SK-N-SH treated with all-trans-retinoic acid at 6 μM for 48 hours (cell line): ENCODE data around the gene NOP56.

Experiments used
- ARNTL ChIP-seq: fragments of 450-650 bp; formaldehyde crosslinking; IDR thresholded peaks from 2 replicates; pipeline ENCODE4 v1.5.0; 2020; ENCODE audit warnings: low read depth, mild to moderate bottlenecking, moderate library complexity, borderline replicate concordance
- BACH2 ChIP-seq: fragments of 250-450 bp; sonication (Bioruptor Pico); IDR thresholded peaks from 2 replicates; pipeline ENCODE4 v1.9.0; 2021; ENCODE audit warnings: mild to moderate bottlenecking, borderline replicate concordance
- PATZ1 ChIP-seq: fragments of 250-450 bp; sonication (Bioruptor Pico); IDR thresholded peaks from 2 replicates; pipeline ENCODE4 v1.8.0; 2020; ENCODE audit warnings: mild to moderate bottlenecking, moderate library complexity, borderline replicate concordance
- POU6F1 ChIP-seq: fragments of 250-450 bp; sonication (Bioruptor Pico); IDR thresholded peaks from 2 replicates; pipeline ENCODE4 v1.8.0; 2021; ENCODE audit warnings: low read depth, mild to moderate bottlenecking, moderate library complexity, borderline replicate concordance
- PPARA ChIP-seq: fragments of 250-450 bp; sonication (Bioruptor Pico); IDR thresholded peaks from 2 replicates; pipeline ENCODE4 v1.5.0; 2020; ENCODE audit warnings: mild to moderate bottlenecking, borderline replicate concordance
- RARB ChIP-seq: fragments of 250-450 bp; sonication (Bioruptor Pico); IDR thresholded peaks from 2 replicates; pipeline ENCODE4 v1.8.0; 2021; ENCODE audit warnings: mild to moderate bottlenecking, moderate library complexity
- TSHZ2 ChIP-seq: fragments of 250-450 bp; sonication (Bioruptor Pico); IDR thresholded peaks from 2 replicates; pipeline ENCODE4 v1.5.0; 2020; ENCODE audit warnings: mild to moderate bottlenecking, moderate library complexity
- ZC3H10 ChIP-seq: fragments of 250-450 bp; sonication (Bioruptor Pico); IDR thresholded peaks from 2 replicates; pipeline ENCODE4 v1.5.1; 2021; ENCODE audit warnings: mild to moderate bottlenecking, moderate library complexity
- ZFP3 ChIP-seq: fragments of 250-450 bp; sonication (Bioruptor Pico); IDR thresholded peaks from 2 replicates; pipeline ENCODE4 v1.5.0; 2020; ENCODE audit warnings: mild to moderate bottlenecking, moderate library complexity
- ZFP30 ChIP-seq: fragments of 450-650 bp; formaldehyde crosslinking; IDR thresholded peaks from 2 replicates; pipeline ENCODE4 v1.5.0; 2022; ENCODE audit warnings: mild to moderate bottlenecking, moderate library complexity
- ZNF70 ChIP-seq: fragments of 450-650 bp; formaldehyde crosslinking; IDR thresholded peaks from 2 replicates; pipeline ENCODE4 v1.5.0; 2020; ENCODE audit warnings: mild to moderate bottlenecking, moderate library complexity

GRCh38 chr20:2618815-2619214 lies 33.6 kb upstream of the NOP56 start:
- TF ChIP-seq ZFP30 (CRISPR knock-in tag) = no peak
- TF ChIP-seq ZNF70 = no peak
- TF ChIP-seq PPARA = no peak
- no peak for TF ChIP-seq TSHZ2 (CRISPR knock-in tag)
- no peak for TF ChIP-seq BACH2 (CRISPR knock-in tag)
- no peak for TF ChIP-seq ZFP3 (CRISPR knock-in tag)
- TF ChIP-seq PATZ1 = no peak
- no peak for TF ChIP-seq ZC3H10 (CRISPR knock-in tag)
- TF ChIP-seq RARB (CRISPR knock-in tag) = no peak
- TF ChIP-seq ARNTL (CRISPR knock-in tag) = no peak
- TF ChIP-seq POU6F1 (CRISPR knock-in tag) = no peak
